Measurements from ENCODE around the gene FAM120B. TPM values are rescaled to one million over a fixed set of nuclear protein-coding genes. Genes with fewer than 3 reads are reported as not detected.

FAM120B gene
- total RNA-seq, 1 donor from 2014 or later = 9.9 TPM

DNA sequence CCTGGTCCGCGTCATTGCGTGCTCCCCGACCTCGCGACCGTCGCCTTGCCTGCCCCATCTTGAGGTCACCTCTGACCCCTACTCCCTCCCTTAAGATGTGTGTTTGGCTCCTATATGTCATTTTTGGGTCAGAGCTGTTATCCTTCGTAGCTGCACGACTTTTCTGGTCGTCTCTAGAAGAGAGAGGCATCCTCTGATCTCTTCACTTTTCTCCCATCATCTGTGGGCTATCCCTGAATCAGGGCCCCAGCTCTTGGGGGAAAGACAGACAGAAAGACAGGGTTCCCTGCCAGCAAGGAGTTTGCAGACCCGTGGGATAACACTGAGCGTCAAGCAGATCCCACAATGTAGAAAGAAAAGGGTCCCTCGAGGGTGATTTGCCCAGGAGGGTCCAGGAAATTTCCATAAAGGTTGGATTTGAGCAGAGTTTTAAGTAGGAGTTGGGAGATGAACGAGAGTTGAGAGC is 555 bp downstream of the FAM120B start:
- no peak for TF ChIP-seq CTCF (IDR thresholded peaks at IDR 0.05)
- Histone ChIP-seq H3K9me3 (no peaks in the 10 kb centered on the region), H3K4me1 (peaks cover 0 to 19% of the 10 kb centered on the region in 2 donors), H3K36me3 (no peaks in the 10 kb centered on the region), H3K27me3 (no peaks in the 10 kb centered on the region), H3K27ac (peak overlapping the region; percentile 85 to 86), H3K4me3 (peak overlapping the region; percentile 87 to 90)
- no peak for DNase-seq (ENCODE audit: low spot score in 2 of 2)
- intact Hi-C loops (cut with DNase I) = no loop called here

DNA sequence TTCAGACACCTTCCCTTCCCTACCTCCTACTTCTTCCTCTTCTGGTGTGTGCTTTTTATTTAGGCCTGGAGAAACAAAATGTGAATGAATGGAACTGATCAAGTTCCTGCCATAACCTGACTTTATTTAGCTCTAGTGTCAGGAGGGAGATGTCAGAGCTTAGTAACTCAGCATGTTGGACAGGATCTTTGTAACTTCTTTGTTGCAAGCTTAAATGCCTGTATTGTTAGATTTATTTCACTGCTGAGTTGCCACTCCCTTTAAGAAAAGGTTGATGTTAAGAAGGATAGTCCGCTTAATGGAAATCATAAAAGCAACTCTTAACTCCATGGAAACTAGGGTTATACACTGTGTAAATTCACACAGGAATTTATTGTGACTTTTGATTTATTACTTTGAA is 2.2 kb downstream of the FAM120B start:
- H3K9me3 ChIP-seq = no peaks in the 10 kb centered on the region
- no peak overlapping the region for H3K27ac ChIP-seq
- no peak for DNase-seq (ENCODE audit: low spot score in 2 of 2)
- H3K4me3 ChIP-seq = no peak overlapping the region
- no peaks in the 10 kb centered on the region for H3K27me3 ChIP-seq
- H3K36me3 ChIP-seq = no peaks in the 10 kb centered on the region
- intact Hi-C loops (cut with DNase I) = no loop called here
- peaks cover 0 to 19% of the 10 kb centered on the region in 2 donors for H3K4me1 ChIP-seq
- no peak for TF ChIP-seq CTCF (IDR thresholded peaks at IDR 0.05)

GRCh38 chr6:170311696-170312095 is 5.1 kb downstream of the FAM120B start:
- Histone ChIP-seq H3K36me3 (no peaks in the 10 kb centered on the region), H3K27me3 (no peaks in the 10 kb centered on the region), H3K9me3 (no peaks in the 10 kb centered on the region), H3K4me1 (peaks cover 0 to 12% of the 10 kb centered on the region in 2 donors), H3K27ac (no peak overlapping the region), H3K4me3 (no peak overlapping the region)
- TF ChIP-seq CTCF (IDR thresholded peaks at IDR 0.05) = no peak
- intact Hi-C loops (cut with DNase I) = no loop called here
- no peak for DNase-seq (ENCODE audit: low spot score in 2 of 2)

DNA sequence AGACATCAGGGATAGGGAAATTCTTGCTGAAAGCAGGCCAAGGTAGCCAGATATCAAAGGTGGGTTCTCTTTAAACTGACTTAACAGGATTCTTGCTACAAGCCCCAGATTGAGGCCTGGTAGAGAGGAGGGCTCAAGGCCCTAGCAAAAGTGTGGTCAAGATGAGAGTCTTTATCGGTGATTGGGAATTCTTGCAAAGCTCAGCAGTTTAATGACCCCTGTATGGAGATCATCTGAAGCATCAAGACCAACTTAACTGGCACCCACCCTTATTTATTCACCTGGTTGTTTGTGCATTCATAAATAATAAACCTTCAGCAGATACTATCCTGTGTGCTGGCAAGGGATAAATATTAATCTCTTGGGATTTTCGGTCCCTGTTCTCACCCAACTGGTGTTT is 6.3 kb downstream of the FAM120B start:
- no peak for TF ChIP-seq CTCF (IDR thresholded peaks at IDR 0.05)
- intact Hi-C loops (cut with DNase I) = no loop called here
- H3K9me3 ChIP-seq = no peaks in the 10 kb centered on the region
- H3K4me3 ChIP-seq = no peak overlapping the region
- no peak overlapping the region for H3K27ac ChIP-seq
- H3K36me3 ChIP-seq = peaks cover 3 to 6% of the 10 kb centered on the region in 2 donors
- peaks cover 0 to 8% of the 10 kb centered on the region in 2 donors for H3K4me1 ChIP-seq
- H3K27me3 ChIP-seq = no peaks in the 10 kb centered on the region
- no peak for DNase-seq (ENCODE audit: low spot score in 2 of 2)

- intact Hi-C loops (cut with DNase I) = no loop called here
- Histone ChIP-seq H3K4me3 (no peak overlapping the region), H3K36me3 (peaks cover 7 to 12% of the 10 kb centered on the region in 2 donors), H3K27ac (no peak overlapping the region), H3K27me3 (no peaks in the 10 kb centered on the region), H3K4me1 (peaks cover 0 to under 1% of the 10 kb centered on the region in 2 donors), H3K9me3 (no peaks in the 10 kb centered on the region)
- no peak for DNase-seq (ENCODE audit: low spot score in 2 of 2)
- no peak for TF ChIP-seq CTCF (IDR thresholded peaks at IDR 0.05)
Observed at GRCh38 chr6:170313716-170314295, 7.2 kb downstream of the FAM120B start.

DNA sequence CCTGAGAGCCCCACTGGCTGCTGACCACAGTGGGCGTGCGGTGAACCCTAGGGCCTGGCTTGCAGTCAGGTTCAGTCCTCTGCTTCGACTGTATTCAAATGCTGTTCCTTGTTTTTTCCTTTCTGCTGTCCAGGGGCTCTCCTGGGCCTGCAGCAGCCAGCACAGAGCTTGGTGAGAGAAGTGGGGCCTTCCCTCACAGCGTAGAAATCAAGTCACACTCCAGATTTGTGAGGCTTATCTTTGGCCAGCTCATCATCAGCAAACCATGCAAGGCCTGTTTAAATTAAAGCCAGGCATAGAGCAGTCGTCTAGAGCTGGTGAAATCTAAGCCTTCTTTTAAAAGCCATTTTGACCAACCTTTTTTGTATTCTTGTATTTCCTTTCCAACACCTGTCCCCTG is 8.4 kb downstream of the FAM120B start:
- no peak for DNase-seq (ENCODE audit: low spot score in 2 of 2)
- Histone ChIP-seq H3K4me1 (no peaks in the 10 kb centered on the region), H3K4me3 (no peak overlapping the region), H3K27ac (no peak overlapping the region), H3K9me3 (no peaks in the 10 kb centered on the region), H3K36me3 (peaks cover 11 to 18% of the 10 kb centered on the region in 2 donors), H3K27me3 (no peaks in the 10 kb centered on the region)
- intact Hi-C loops (cut with DNase I) = no loop called here
- TF ChIP-seq CTCF (IDR thresholded peaks at IDR 0.05) = no peak

Measured in ascending aorta (tissue), 2 donors.